ENCODE results near the gene SLC39A11.

Gene SLC39A11

GRCh38 chr17:73042809-73043685 is 49.4 kb downstream of the SLC39A11 start:
- DNase-seq, result peak; percentile 50 to 81

GRCh38 chr17:73042225-73042624 is 50.3 kb downstream of the SLC39A11 start:
- no peak for DNase-seq

GRCh38 chr17:73039282-73039681 is 53.2 kb downstream of the SLC39A11 start:
- no peak for DNase-seq

- no peak for DNase-seq
These were observed 61.0 kb downstream of the SLC39A11 start for GRCh38 chr17:73031472-73031871.

GRCh38 chr17:73030995-73031394 is 61.5 kb downstream of the SLC39A11 start:
- peak; percentile 50 to 72 for DNase-seq

GRCh38 chr17:73030501-73030921 is 62.0 kb downstream of the SLC39A11 start:
- peak; percentile 50 to 84 for DNase-seq

- DNase-seq, result no peak
These were observed 62.5 kb downstream of the SLC39A11 start for GRCh38 chr17:73029991-73030390.

GRCh38 chr17:73029021-73029420 is 63.5 kb downstream of the SLC39A11 start:
- no peak for DNase-seq

- DNase-seq, result peak in 1 of 2 experiments; percentile 63
These were observed 64.2 kb downstream of the SLC39A11 start for GRCh38 chr17:73028299-73028755.

GRCh38 chr17:73027130-73027741 is 65.3 kb downstream of the SLC39A11 start:
- no peak for DNase-seq

GRCh38 chr17:73025041-73025560 is 67.4 kb downstream of the SLC39A11 start:
- no peak for DNase-seq

GRCh38 chr17:73023759-73024158 is 68.7 kb downstream of the SLC39A11 start:
- no peak for DNase-seq

GRCh38 chr17:73022694-73023093 is 69.8 kb downstream of the SLC39A11 start:
- no peak for DNase-seq

- DNase-seq, result no peak
These were observed 70.7 kb downstream of the SLC39A11 start for GRCh38 chr17:73021771-73022170.

- no peak for DNase-seq
These were observed 72.4 kb downstream of the SLC39A11 start for GRCh38 chr17:73020110-73020509.

- no peak for DNase-seq
These were observed 73.9 kb downstream of the SLC39A11 start for GRCh38 chr17:73018599-73018998.

- DNase-seq, result no peak
These were observed 74.8 kb downstream of the SLC39A11 start for GRCh38 chr17:73017658-73018057.

GRCh38 chr17:73015722-73016276 is 76.7 kb downstream of the SLC39A11 start:
- DNase-seq, result no peak

- no peak for DNase-seq
These were observed 78.4 kb downstream of the SLC39A11 start for GRCh38 chr17:73013816-73014663.

- DNase-seq, result no peak
These were observed 79.2 kb downstream of the SLC39A11 start for GRCh38 chr17:73013301-73013700.

- DNase-seq, result no peak
These were observed 81.4 kb downstream of the SLC39A11 start for GRCh38 chr17:73011016-73011486.

- DNase-seq, result no peak
These were observed 82.1 kb downstream of the SLC39A11 start for GRCh38 chr17:73010414-73010813.
